HG02759 (cell line): ENCODE results near the gene BCL7C.

Source experiments
- ATAC-seq: cut with Tn5 transposase; IDR thresholded peaks from one replicate; pipeline ENCODE4 v1.9.1; 2021; ENCODE audit warnings: mild to moderate bottlenecking, moderate library complexity; ENCODE audit not compliant: unreplicated experiment

Gene BCL7C

GRCh38 chr16:30922960-30923535, 29.2 kb upstream of the BCL7C start:
- ATAC-seq = peak; percentile 69

- ATAC-seq = peak; percentile 73
These were observed 28.6 kb upstream of the BCL7C start for GRCh38 chr16:30922420-30922959.

GRCh38 chr16:30921748-30922419, 28.0 kb upstream of the BCL7C start:
- ATAC-seq = peak; percentile 0

DNA sequence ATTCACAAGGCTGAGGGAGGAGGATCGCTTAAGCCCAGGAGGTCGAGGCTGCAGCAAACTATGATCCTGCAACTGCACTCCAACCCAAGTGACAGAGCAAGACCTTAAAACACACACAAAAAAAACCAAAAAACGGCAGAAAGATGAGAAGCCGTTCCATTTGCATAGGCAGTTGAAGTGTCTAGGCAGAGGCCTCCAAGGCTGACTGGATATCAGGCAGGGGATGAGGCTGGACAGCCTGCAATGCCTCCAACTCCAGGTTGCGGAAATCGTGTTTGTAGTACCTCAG, 27.5 kb upstream of the BCL7C start:
- ATAC-seq = no peak

DNA sequence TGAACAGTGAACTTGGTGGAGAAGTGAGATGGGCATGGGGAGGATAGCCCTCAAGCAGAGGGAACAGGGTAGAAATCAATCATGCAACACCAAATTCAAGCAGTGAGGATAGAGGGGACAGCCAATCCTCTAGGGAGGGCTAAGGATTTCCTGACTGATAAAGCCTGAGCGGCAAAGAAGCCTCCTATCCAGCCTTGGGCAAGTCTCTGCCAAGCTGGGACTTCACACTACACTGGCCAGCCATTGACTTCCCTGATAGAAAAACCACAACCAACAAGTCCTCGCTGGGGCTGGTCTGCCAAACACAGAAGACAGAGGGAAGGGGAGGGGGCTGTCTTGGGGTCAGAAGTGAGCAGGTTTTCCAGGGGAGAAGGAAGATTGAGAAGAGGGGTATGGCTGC, 27.0 kb upstream of the BCL7C start:
- no peak for ATAC-seq

GRCh38 chr16:30918614-30919013, 24.7 kb upstream of the BCL7C start:
- ATAC-seq = no peak

DNA sequence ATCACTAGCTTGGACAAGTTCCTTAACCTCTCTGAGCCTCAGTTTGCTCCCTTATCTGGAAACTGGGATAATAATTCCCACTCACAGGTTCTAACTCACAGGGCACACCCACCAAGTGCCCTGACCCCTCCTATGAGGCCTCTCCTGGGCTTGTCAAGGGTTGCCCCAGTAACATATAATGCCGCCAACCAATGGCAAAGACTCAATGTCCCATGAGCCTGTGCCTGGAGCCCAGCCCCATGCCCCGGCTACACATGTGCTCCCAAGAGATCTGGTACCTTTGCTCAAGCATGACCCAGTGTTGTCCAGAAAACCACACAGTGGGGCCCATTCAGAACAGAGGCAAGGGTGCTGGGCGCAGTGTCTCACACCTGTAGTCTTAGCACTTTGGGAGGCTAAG, 21.0 kb upstream of the BCL7C start:
- ATAC-seq = no peak

DNA sequence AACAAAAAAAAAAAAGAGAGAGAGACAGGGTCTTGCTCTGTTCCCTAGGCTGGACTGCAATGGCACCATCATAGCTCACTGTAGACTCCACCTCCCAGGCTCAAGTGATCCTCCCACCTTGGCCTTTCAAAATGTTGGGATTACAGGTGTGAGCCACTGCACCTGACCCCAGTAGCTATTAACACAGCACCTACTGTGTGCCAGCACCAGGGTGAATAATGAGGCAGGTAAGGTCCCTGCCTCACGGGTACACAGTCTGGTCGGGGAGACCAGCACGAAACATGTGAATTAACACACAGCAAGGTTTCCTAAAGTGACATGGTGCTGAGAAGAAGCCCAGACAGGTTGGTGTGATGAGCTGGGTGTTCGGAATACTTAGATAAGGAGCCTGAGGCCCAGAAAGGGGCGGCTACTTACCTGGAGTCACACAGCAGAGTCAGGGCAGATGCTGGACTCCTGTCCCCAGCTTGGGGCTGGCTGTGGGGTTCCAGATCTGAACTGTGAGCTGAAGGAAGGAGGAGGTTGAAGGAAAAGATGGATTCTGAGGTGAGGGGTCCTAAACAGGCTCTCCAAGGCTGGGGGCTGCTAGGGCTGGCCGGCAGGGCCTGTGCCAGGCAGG, 19.0 kb upstream of the BCL7C start:
- ATAC-seq = no peak

DNA sequence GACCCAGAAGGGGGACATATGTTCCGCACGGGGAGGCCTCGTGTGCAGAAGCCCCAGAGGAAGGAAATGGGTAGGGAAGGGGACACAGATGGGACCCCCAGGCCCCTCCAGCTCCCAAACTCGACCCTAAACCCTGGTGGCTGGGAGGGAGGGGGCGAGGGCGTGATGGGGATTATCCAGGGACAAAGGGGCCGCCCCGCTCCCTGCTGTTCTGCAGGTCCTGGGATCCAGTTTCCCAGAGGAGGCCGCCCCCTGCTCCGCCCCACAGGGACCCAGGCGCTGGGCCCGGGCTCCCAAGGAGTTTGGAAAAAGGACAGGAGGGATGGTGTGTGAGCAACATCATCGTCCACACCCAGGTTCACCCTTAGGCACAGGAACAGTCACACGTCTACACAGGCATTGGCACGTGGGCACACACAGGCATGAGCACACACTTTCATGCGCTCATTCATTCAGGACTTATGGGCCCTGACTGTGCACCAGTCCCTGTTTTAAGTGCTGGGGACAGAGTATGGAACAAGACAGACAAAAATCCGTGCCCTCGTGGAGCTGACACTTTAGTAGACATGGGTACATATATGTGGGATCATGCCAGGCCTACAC, 16.7 kb upstream of the BCL7C start:
- no peak for ATAC-seq

DNA sequence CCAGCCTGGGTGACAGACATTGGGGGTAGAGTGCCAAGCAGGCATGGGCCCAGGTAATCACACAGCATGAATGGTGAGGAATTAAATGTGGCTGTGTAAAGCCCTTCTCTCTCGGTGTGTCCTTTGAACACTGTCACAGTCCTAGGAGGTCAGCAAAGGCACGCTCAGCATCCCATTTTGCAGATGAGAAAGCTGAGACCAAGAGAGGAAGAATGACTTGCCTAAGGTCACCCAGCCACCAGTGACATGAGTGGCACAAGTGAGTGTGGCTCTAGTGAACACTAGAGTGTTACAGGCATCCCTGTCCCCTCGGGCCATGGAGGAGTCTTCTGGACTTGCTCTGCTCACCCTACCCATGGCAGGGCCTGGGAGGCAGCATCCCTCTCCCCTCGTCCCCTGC, 13.2 kb upstream of the BCL7C start:
- ATAC-seq = no peak

DNA sequence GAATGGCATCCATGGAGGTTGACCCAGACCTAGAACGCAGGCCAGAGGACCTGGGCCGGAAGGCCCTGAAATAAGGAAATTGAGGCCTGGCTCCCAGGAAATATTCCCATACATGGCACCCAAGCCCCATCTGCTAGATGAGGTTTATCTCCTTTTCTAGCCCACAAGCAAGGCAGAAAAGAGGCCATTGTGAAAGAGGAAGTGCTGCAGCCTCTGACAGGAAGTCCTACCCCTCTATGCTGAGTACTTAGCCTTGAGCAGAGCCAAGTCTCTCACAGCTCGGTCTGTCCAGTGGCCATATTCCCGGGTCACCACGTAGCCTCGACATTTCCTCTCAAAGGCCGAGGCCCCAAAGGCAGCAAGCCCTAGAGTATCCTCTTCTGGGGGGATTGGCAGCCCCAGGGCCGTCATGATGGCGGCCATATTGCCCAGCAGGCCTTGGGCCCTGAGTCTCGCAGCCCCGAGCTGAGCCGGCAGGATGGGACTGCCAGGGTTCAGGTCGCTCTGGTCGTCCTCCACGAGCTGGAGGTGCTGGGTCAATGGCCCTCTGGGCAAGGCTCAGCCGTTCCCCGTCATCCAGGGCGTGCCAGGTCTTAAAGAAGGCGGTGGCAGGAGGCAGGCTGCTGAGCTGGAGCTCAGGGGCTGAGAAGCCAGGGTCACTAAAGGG, 10.4 kb upstream of the BCL7C start:
- ATAC-seq = no peak

- ATAC-seq = no peak
These were observed 9.7 kb upstream of the BCL7C start for GRCh38 chr16:30903596-30903995.

DNA sequence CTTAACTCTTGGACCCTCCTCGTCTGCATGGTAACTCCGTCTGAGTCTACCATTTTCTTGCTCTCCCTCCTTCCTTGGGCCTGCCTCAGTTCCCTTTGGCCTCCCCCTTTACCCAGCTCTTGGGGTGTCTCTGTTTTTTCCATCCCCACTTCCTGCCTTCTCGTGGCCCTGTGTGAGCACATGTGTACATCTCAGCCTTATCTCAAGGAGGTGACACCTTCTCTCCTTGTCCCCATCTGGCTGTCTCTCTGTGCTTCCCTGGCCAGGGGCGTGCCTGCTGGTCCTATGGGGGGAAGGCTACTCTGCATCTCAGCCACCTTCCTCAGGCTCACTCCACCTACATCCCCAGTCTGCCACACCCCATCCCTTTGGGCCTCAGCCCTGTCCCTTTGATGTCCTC, 9.1 kb upstream of the BCL7C start:
- ATAC-seq = no peak

DNA sequence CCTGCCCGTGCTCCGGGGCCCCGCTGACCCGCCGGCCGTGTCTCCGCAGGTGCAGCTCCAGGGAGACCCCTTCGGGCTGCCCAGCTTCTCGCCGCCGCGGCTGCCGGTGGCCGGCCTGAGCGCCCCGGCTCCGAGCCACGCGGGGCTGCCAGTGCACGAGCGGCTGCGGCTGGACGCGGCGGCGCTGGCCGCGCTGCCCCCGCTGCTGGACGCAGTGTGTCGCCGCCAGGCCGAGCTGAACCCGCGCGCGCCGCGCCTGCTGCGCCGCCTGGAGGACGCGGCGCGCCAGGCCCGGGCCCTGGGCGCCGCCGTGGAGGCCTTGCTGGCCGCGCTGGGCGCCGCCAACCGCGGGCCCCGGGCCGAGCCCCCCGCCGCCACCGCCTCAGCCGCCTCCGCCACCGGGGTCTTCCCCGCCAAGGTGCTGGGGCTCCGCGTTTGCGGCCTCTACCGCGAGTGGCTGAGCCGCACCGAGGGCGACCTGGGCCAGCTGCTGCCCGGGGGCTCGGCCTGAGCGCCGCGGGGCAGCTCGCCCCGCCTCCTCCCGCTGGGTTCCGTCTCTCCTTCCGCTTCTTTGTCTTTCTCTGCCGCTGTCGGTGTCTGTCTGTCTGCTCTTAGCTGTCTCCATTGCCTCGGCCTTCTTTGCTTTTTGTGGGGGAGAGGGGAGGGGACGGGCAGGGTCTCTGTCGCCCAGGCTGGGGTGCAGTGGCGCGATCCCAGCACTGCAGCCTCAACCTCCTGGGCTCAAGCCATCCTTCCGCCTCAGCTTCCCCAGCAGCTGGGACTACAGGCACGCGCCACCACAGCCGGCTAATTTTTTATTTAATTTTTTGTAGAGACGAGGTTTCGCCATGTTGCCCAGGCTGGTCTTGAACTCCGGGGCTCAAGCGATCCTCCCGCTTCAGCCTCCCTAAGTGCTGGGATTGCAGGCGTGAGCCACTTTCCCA, 8.4 kb upstream of the BCL7C start:
- ATAC-seq = peak; percentile 77

DNA sequence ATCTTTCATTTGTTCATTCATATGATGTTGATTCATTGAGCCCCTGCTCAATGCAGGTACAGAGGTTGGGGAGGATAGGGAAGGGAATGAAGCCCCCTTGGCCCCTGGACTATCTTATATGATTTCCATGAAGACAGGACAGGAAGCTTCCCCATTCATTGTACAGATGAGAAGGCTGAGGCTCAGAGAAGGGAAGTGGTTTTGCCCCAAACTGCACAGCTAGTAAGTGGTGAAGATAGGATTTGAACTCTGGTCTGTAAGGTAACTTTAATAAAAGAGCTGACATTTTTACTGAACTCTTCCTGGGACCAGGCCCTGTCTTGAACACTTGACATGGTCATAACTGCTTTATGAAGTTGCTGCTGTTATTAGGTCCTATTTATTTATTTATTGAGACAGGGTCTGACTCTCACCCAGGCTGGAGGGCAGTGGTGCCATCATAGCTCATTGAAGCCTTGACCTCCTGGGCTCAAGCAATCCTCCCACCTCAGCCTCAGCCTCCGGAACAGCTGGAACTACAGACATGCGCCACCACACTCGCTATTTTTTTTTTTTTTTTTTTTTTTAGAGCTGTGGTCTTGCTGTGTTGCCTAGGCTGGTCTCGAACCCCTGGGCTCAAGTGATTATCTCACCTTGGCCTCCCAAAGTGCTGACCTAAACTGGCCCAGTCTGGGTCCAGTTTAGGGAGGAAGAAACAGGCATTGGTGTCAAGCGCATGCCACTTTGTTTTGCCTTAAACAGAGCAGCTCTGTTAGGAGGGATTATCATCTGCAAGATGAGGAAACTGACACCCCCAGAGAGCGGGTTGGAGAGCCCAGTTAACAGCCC, 7.5 kb upstream of the BCL7C start:
- ATAC-seq = no peak

- ATAC-seq = no peak
These were observed 6.7 kb upstream of the BCL7C start for GRCh38 chr16:30900588-30900987.

DNA sequence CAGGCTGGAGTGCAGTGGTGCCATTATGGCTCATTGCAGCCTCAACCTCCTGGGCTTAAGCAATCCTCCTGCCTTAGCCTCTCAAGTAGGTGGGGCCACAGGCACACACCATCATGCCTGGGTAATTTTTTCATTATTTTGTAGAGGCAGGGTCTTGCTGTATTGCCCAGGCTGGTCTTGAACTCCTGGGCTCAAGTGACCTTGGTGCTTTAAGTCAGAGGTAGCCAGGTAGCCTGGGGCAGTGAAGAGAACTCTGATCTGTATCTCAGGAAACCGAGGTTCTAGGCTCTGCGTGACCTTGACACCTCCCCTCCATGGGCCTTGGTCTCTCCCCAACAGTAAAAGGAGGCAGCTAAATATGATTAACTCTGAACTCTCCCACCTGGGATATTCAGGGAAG, 5.9 kb upstream of the BCL7C start:
- ATAC-seq = no peak

GRCh38 chr16:30896889-30897733, 3.2 kb upstream of the BCL7C start:
- ATAC-seq = peak; percentile 34
